HG03520 (cell line): Measurements from ENCODE around the gene ST3GAL6.

Experiments used
- ATAC-seq: cut with Tn5 transposase; IDR thresholded peaks from one replicate; pipeline ENCODE4 v1.9.1; 2021; ENCODE audit warnings: mild to moderate bottlenecking, moderate library complexity; ENCODE audit not compliant: unreplicated experiment

Gene ST3GAL6

GRCh38 chr3:98843266-98843959 lies 80.3 kb downstream of the ST3GAL6 start:
- no peak for ATAC-seq
